ENCODE data around the gene RARG.

RARG gene

GRCh38 chr12:53198486-53199110, 33.4 kb downstream of the RARG start:
- Histone ChIP-seq H3K9me3 (ENCODE audit: control insufficient read depth, low read length) (no peaks in the 10 kb centered on the region), H3K27me3 (ENCODE audit: control insufficient read depth, insufficient read depth, low read length, poor library complexity, severe bottlenecking) (peaks cover 49% of the 10 kb centered on the region), H3K36me3 (ENCODE audit: control insufficient read depth, insufficient read depth, low read length) (no peaks in the 10 kb centered on the region), H3K27ac (ENCODE audit: insufficient read depth, low read depth, low read length, poor library complexity, severe bottlenecking) (no peak overlapping the region), H3K4me1 (ENCODE audit: control insufficient read depth, insufficient read depth, low read length) (no peaks in the 10 kb centered on the region), H3K4me3 (ENCODE audit: insufficient read depth, low read depth, low read length) (no peak overlapping the region)
- 88 to 90% methylated on average over 5 of the region's 5 CpGs for WGBS, 2 experiments

GRCh38 chr12:53197011-53197640, 34.9 kb downstream of the RARG start:
- WGBS, 2 experiments, result 87% methylated on average over 19 of the region's 19 CpGs
- no peak overlapping the region for H3K27ac ChIP-seq (ENCODE audit: insufficient read depth, low read depth, low read length, poor library complexity, severe bottlenecking)
- H3K27me3 ChIP-seq (ENCODE audit: control insufficient read depth, insufficient read depth, low read length, poor library complexity, severe bottlenecking), result peaks cover 49% of the 10 kb centered on the region
- no peaks in the 10 kb centered on the region for H3K36me3 ChIP-seq (ENCODE audit: control insufficient read depth, insufficient read depth, low read length)
- no peaks in the 10 kb centered on the region for H3K9me3 ChIP-seq (ENCODE audit: control insufficient read depth, low read length)
- H3K4me3 ChIP-seq (ENCODE audit: insufficient read depth, low read depth, low read length), result no peak overlapping the region
- no peaks in the 10 kb centered on the region for H3K4me1 ChIP-seq (ENCODE audit: control insufficient read depth, insufficient read depth, low read length)

GRCh38 chr12:53196486-53196885, 35.5 kb downstream of the RARG start:
- H3K36me3 ChIP-seq (ENCODE audit: control insufficient read depth, insufficient read depth, low read length), result no peaks in the 10 kb centered on the region
- no peak overlapping the region for H3K27ac ChIP-seq (ENCODE audit: insufficient read depth, low read depth, low read length, poor library complexity, severe bottlenecking)
- 88 to 94% methylated on average over 14 of the region's 14 CpGs for WGBS, 2 experiments
- H3K27me3 ChIP-seq (ENCODE audit: control insufficient read depth, insufficient read depth, low read length, poor library complexity, severe bottlenecking), result peaks cover 46% of the 10 kb centered on the region
- H3K4me3 ChIP-seq (ENCODE audit: insufficient read depth, low read depth, low read length), result no peak overlapping the region
- no peaks in the 10 kb centered on the region for H3K9me3 ChIP-seq (ENCODE audit: control insufficient read depth, low read length)
- no peaks in the 10 kb centered on the region for H3K4me1 ChIP-seq (ENCODE audit: control insufficient read depth, insufficient read depth, low read length)

GRCh38 chr12:53195516-53196420, 36.2 kb downstream of the RARG start:
- Histone ChIP-seq H3K4me3 (ENCODE audit: insufficient read depth, low read depth, low read length) (no peak overlapping the region), H3K9me3 (ENCODE audit: control insufficient read depth, low read length) (no peaks in the 10 kb centered on the region), H3K27me3 (ENCODE audit: control insufficient read depth, insufficient read depth, low read length, poor library complexity, severe bottlenecking) (peaks cover 45% of the 10 kb centered on the region), H3K36me3 (ENCODE audit: control insufficient read depth, insufficient read depth, low read length) (no peaks in the 10 kb centered on the region), H3K4me1 (ENCODE audit: control insufficient read depth, insufficient read depth, low read length) (no peaks in the 10 kb centered on the region), H3K27ac (ENCODE audit: insufficient read depth, low read depth, low read length, poor library complexity, severe bottlenecking) (no peak overlapping the region)
- 89 to 90% methylated on average over 10 of the region's 10 CpGs for WGBS, 2 experiments

GRCh38 chr12:53194973-53195372, 37.0 kb downstream of the RARG start:
- peaks cover 45% of the 10 kb centered on the region for H3K27me3 ChIP-seq (ENCODE audit: control insufficient read depth, insufficient read depth, low read length, poor library complexity, severe bottlenecking)
- no peak overlapping the region for H3K4me3 ChIP-seq (ENCODE audit: insufficient read depth, low read depth, low read length)

GRCh38 chr12:53193985-53194716, 37.9 kb downstream of the RARG start:
- no peaks in the 10 kb centered on the region for H3K36me3 ChIP-seq (ENCODE audit: control insufficient read depth, insufficient read depth, low read length)
- H3K27me3 ChIP-seq (ENCODE audit: control insufficient read depth, insufficient read depth, low read length, poor library complexity, severe bottlenecking), result peaks cover 43% of the 10 kb centered on the region
- no peaks in the 10 kb centered on the region for H3K4me1 ChIP-seq (ENCODE audit: control insufficient read depth, insufficient read depth, low read length)
- H3K27ac ChIP-seq (ENCODE audit: insufficient read depth, low read depth, low read length, poor library complexity, severe bottlenecking), result no peak overlapping the region
- 78 to 83% methylated on average over 11 of the region's 11 CpGs for WGBS, 2 experiments
- H3K4me3 ChIP-seq (ENCODE audit: insufficient read depth, low read depth, low read length), result no peak overlapping the region
- no peaks in the 10 kb centered on the region for H3K9me3 ChIP-seq (ENCODE audit: control insufficient read depth, low read length)

More at GRCh38 chr12:53194973-53195372, 37.0 kb downstream of the RARG start:
- 88 to 91% methylated on average over 1 of the region's 1 CpG for WGBS, 2 experiments
- no peaks in the 10 kb centered on the region for H3K4me1 ChIP-seq (ENCODE audit: control insufficient read depth, insufficient read depth, low read length)
- H3K36me3 ChIP-seq (ENCODE audit: control insufficient read depth, insufficient read depth, low read length), result no peaks in the 10 kb centered on the region
- H3K9me3 ChIP-seq (ENCODE audit: control insufficient read depth, low read length), result no peaks in the 10 kb centered on the region
- no peak overlapping the region for H3K27ac ChIP-seq (ENCODE audit: insufficient read depth, low read depth, low read length, poor library complexity, severe bottlenecking)

- 90 to 91% methylated on average over 9 of the region's 9 CpGs for WGBS, 2 experiments
- no peaks in the 10 kb centered on the region for H3K36me3 ChIP-seq (ENCODE audit: control insufficient read depth, insufficient read depth, low read length)
- no peak overlapping the region for H3K27ac ChIP-seq (ENCODE audit: insufficient read depth, low read depth, low read length, poor library complexity, severe bottlenecking)
- H3K9me3 ChIP-seq (ENCODE audit: control insufficient read depth, low read length), result no peaks in the 10 kb centered on the region
- peaks cover 32% of the 10 kb centered on the region for H3K27me3 ChIP-seq (ENCODE audit: control insufficient read depth, insufficient read depth, low read length, poor library complexity, severe bottlenecking)
- peaks cover 3% of the 10 kb centered on the region for H3K4me1 ChIP-seq (ENCODE audit: control insufficient read depth, insufficient read depth, low read length)
- H3K4me3 ChIP-seq (ENCODE audit: insufficient read depth, low read depth, low read length), result no peak overlapping the region
Measured at GRCh38 chr12:53193040-53193439, 39.0 kb downstream of the RARG start.

- peaks cover 4% of the 10 kb centered on the region for H3K36me3 ChIP-seq (ENCODE audit: control insufficient read depth, insufficient read depth, low read length)
- H3K9me3 ChIP-seq (ENCODE audit: control insufficient read depth, low read length), result no peaks in the 10 kb centered on the region
- peaks cover 28% of the 10 kb centered on the region for H3K27me3 ChIP-seq (ENCODE audit: control insufficient read depth, insufficient read depth, low read length, poor library complexity, severe bottlenecking)
- no peak overlapping the region for H3K4me3 ChIP-seq (ENCODE audit: insufficient read depth, low read depth, low read length)
- WGBS, 2 experiments, result 95% methylated on average over 14 of the region's 14 CpGs
- H3K27ac ChIP-seq (ENCODE audit: insufficient read depth, low read depth, low read length, poor library complexity, severe bottlenecking), result no peak overlapping the region
- peaks cover 3% of the 10 kb centered on the region for H3K4me1 ChIP-seq (ENCODE audit: control insufficient read depth, insufficient read depth, low read length)
Measured at GRCh38 chr12:53192531-53193021, 39.4 kb downstream of the RARG start.

- Histone ChIP-seq H3K27ac (ENCODE audit: insufficient read depth, low read depth, low read length, poor library complexity, severe bottlenecking) (no peak overlapping the region), H3K4me1 (ENCODE audit: control insufficient read depth, insufficient read depth, low read length) (peaks cover 3% of the 10 kb centered on the region), H3K4me3 (ENCODE audit: insufficient read depth, low read depth, low read length) (no peak overlapping the region), H3K9me3 (ENCODE audit: control insufficient read depth, low read length) (no peaks in the 10 kb centered on the region), H3K27me3 (ENCODE audit: control insufficient read depth, insufficient read depth, low read length, poor library complexity, severe bottlenecking) (peaks cover 22% of the 10 kb centered on the region), H3K36me3 (ENCODE audit: control insufficient read depth, insufficient read depth, low read length) (peaks cover 10% of the 10 kb centered on the region)
- 94 to 96% methylated on average over 14 of the region's 14 CpGs for whole genome bisulfite sequencing, 2 experiments
Measured at GRCh38 chr12:53191885-53192530, 40.0 kb downstream of the RARG start.

Measured in ectodermal cell (in vitro differentiated cells).